Hepatocyte (in vitro differentiated cells): ENCODE measurements around the gene DNAH3. TPM values are rescaled to one million over a fixed set of nuclear protein-coding genes. Genes with fewer than 3 reads are reported as not detected.

Experiments
- DNase-seq: peaks from one replicate; pipeline ENCODE4 v3.0.0-alpha.2; 2016; ENCODE audit warnings: low spot score
- H2AFZ ChIP-seq: fragments of 200-600 bp; sonication (generic); 2 replicates; pipeline ENCODE4 v1.6.0; 2016; ENCODE audit warnings: antibody characterized with exemption, mild to moderate bottlenecking
- H3K27ac ChIP-seq: fragments of 200-600 bp; sonication (generic); 2 replicates; pipeline ENCODE4 v1.5.1; 2016; ENCODE audit warnings: mild to moderate bottlenecking
- H3K27me3 ChIP-seq: fragments of 200-600 bp; sonication (generic); 2 replicates; pipeline ENCODE4 v1.6.1; 2016
- H3K36me3 ChIP-seq: fragments of 200-600 bp; sonication (generic); replicated peaks from 2 replicates; pipeline ENCODE4 v1.5.1; 2016; ENCODE audit warnings: low read depth; ENCODE audit not compliant: insufficient read depth
- H3K4me1 ChIP-seq: fragments of 200-600 bp; sonication (generic); 2 replicates; pipeline ENCODE4 v1.5.1; 2016; ENCODE audit warnings: mild to moderate bottlenecking, moderate library complexity; ENCODE audit not compliant: insufficient read depth
- H3K4me2 ChIP-seq: fragments of 200-600 bp; sonication (generic); 2 replicates; pipeline ENCODE4 v1.6.0; 2016
- H3K4me3 ChIP-seq: fragments of 200-600 bp; sonication (generic); 2 replicates; pipeline ENCODE4 v1.5.1; 2016; ENCODE audit warnings: mild to moderate bottlenecking
- H3K79me2 ChIP-seq: fragments of 200-600 bp; sonication (generic); 2 replicates; pipeline ENCODE4 v1.6.0; 2017; ENCODE audit warnings: mild to moderate bottlenecking
- H3K9me2 ChIP-seq: fragments of 200-600 bp; sonication (generic); replicated peaks from 2 replicates; pipeline ENCODE4 v1.6.0; 2017; ENCODE audit warnings: mild to moderate bottlenecking; ENCODE audit not compliant: insufficient read depth
- H3K9me3 ChIP-seq: fragments of 200-600 bp; sonication (generic); 2 replicates; pipeline ENCODE4 v1.5.1; 2016; ENCODE audit warnings: low read depth, mild to moderate bottlenecking
- H4K20me1 ChIP-seq: fragments of 200-600 bp; sonication (generic); 2 replicates; pipeline ENCODE4 v1.6.0; 2016; ENCODE audit warnings: mild to moderate bottlenecking; ENCODE audit not compliant: insufficient read depth, poor library complexity, severe bottlenecking
- EZH2 ChIP-seq: fragments of 200-600 bp; sonication (generic); IDR thresholded peaks from 2 replicates; pipeline ENCODE4 v1.6.1; 2016; ENCODE audit warnings: antibody characterized with exemption, mild to moderate bottlenecking, borderline replicate concordance
- EZH2phosphoT487 ChIP-seq: fragments of 200-600 bp; sonication (generic); IDR thresholded peaks from one replicate; pipeline ENCODE4 v1.6.1; 2018; ENCODE audit warnings: antibody characterized with exemption, mild to moderate bottlenecking, low read depth, moderate library complexity; ENCODE audit not compliant: unreplicated experiment, severe bottlenecking
- WGBS: methylation state at CpG from one replicate; pipeline ENCODE4 v1.1.6; 2016; ENCODE audit warnings: low lambda C conversion rate; ENCODE audit errors: missing lambda C conversion rate; 5-methylcytosine and 5-hydroxymethylcytosine counted together
- polyA plus RNA-seq: library from polyadenylated mRNA; unstranded; fragments of >200 nt; fragmentation: Nextera tagmentation; extraction: Ambion mirVana; gene quantifications from 2 replicates; pipeline ENCODE4 v1.2.1, GENCODE V29; 2016
- total RNA-seq: library from RNA; depleted of rRNA; stranded (reverse); fragments of >200 nt; gene quantifications from 2 replicates; pipeline ENCODE4 v1.2.3, GENCODE V29; 2014
- TF ChIP-seq, protein P1 (sequence below): fragments of 200-600 bp; sonication (generic); IDR thresholded peaks from 2 replicates; pipeline ENCODE4 v1.5.1; 2016; ENCODE audit warnings: antibody characterized with exemption, mild to moderate bottlenecking; ENCODE audit not compliant: poor library complexity

Gene DNAH3
- total and polyA plus RNA-seq, 2 experiments from 2014 or later = 0.33 to 0.37 TPM

DNA sequence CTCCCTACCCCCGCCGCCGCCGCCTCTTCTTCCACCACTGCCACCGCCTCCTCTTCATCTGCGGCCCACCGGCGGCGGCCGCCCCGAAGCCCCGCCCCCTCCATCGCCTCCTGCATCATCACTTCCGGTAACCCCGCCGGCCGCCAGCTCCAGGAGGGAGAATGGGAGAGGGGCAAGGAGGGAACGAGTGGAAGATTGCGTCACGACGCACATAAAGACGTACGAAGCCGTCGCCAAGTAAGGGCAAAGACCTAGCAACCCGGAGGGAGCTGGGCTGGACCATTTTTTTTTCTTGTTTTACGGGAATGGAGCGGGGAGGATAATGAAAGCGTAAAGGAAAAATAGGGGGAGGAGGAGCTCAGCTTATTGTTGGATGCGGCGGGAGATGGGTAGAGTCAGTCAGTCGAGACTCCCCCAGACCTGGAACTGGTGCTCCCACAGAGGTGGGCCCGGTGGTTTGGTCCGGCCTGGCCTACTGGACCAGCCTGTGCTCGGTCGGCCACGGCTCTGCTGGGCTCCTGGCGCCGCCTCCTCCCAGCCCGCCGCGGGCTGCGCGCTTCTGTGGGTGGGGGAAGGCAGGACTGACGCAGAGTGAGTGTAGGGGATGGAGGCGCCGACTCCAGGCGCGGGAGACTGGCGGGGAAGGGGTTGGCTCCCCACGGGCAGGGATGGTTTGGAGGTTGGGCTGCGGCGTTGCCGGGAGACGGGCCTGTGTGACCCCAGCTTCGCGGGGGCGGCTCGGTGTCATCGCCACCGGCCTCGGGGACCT, 250.2 kb downstream of the DNAH3 start, which contains the start of the genes DCUN1D3 and LYRM1:
Gene DCUN1D3 (minus strand): TSS at position 60 of the 769 bp plus-strand sequence. CDS start 37,820 bp downstream, outside the sequence.
Gene LYRM1 (plus strand): TSS at position 473 of the 769 bp plus-strand sequence. CDS start 14,785 bp downstream, outside the sequence.
- Histone ChIP-seq H3K4me3 (peak within 1 kb of the TSS; percentile 81), H3K36me3 (no peaks in the 10 kb centered on the region), H3K9me2 (no peaks in the 10 kb centered on the region), H3K27me3 (no peaks in the 10 kb centered on the region), H3K4me2 (peak within 1 kb of the TSS; percentile 92), H3K9me3 (no peaks in the 10 kb centered on the region), H3K4me1 (peaks cover 53% of the 10 kb centered on the region), H3K79me2 (peaks cover 80% of the 10 kb centered on the region), H3K27ac (peak within 1 kb of the TSS; percentile 99), H4K20me1 (peaks cover 20% of the 10 kb centered on the region), H2AFZ (peak within 1 kb of the TSS; percentile 18)
- DNase-seq = peak; percentile 99
- no peak for TF ChIP-seq EZH2phosphoT487
- TF ChIP-seq, protein P1, sequence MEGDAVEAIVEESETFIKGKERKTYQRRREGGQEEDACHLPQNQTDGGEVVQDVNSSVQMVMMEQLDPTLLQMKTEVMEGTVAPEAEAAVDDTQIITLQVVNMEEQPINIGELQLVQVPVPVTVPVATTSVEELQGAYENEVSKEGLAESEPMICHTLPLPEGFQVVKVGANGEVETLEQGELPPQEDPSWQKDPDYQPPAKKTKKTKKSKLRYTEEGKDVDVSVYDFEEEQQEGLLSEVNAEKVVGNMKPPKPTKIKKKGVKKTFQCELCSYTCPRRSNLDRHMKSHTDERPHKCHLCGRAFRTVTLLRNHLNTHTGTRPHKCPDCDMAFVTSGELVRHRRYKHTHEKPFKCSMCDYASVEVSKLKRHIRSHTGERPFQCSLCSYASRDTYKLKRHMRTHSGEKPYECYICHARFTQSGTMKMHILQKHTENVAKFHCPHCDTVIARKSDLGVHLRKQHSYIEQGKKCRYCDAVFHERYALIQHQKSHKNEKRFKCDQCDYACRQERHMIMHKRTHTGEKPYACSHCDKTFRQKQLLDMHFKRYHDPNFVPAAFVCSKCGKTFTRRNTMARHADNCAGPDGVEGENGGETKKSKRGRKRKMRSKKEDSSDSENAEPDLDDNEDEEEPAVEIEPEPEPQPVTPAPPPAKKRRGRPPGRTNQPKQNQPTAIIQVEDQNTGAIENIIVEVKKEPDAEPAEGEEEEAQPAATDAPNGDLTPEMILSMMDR = no peak
- no peak for TF ChIP-seq EZH2
- under 1% methylated on average over 49 of the region's 62 CpGs for WGBS

DNA sequence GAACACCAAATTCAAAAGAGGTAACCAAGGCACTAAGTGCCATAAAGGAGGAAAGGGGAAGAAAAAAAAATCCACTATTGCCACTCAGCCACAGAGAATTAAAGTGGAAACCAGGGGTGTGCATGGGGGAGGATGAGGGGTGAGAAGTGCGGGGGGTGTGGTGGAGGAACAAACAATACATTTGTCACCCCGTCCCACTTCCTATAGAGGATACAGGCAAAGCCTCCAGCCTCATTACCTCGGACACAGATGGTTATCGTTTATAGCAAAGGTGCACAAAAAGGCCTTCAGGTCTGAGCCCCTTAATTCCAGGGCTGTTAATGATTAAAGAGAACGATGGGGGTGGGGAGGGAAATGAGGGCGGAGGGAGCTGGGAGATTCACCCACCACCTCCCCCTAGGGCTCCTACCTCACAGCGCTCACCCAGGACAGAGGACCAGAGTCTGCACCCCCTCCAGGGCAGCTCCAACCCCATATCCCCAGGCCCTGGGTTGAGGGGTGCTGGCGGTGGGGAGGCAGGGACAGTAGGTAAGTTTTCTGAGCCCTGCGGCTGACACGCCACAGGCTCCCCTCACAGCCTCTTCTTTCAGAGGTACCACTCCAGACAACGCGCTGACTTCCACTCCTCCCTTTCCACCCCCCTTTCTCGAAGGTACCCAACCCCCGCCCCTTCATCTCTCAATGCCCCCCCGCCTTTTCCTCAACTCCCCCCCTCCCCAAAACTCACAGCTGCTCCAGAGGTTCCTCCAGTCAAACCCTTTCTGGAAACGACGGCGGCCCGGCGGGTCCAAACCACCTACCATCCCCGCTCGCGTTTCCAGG, 251.0 kb downstream of the DNAH3 start:
- Histone ChIP-seq H3K4me2 (peak overlapping the region; percentile 83), H3K27ac (peak overlapping the region; percentile 99), H3K9me3 (no peaks in the 10 kb centered on the region), H3K4me3 (peak overlapping the region; percentile 78), H3K79me2 (peaks cover 80% of the 10 kb centered on the region), H3K4me1 (peaks cover 45% of the 10 kb centered on the region), H3K27me3 (no peaks in the 10 kb centered on the region), H4K20me1 (peaks cover 18% of the 10 kb centered on the region), H3K36me3 (no peaks in the 10 kb centered on the region), H2AFZ (no peak overlapping the region), H3K9me2 (no peaks in the 10 kb centered on the region)
- peak; percentile 80 for DNase-seq
- no peak for TF ChIP-seq EZH2
- TF ChIP-seq, protein P1 = no peak
- TF ChIP-seq EZH2phosphoT487 = no peak
- 0% methylated on average over 4 of the region's 23 CpGs for WGBS

DNA sequence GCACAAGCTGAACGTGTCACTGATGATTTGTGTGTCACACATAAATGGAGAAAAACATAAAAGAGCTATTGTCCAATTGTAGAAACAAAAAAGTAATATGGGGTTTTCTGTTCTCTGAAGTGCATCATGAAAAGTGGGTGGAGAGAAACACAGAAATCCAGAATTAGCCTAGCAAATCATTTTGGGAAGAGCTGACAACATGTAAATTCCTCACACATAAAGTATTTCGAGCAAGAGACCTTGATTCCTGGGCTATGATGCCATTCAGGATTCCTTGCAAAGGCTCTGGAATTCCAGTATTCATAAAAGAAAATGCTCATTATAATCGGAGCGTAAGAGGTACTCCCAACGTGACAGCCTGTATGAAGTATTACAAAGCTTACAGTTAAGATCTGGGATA, 251.6 kb downstream of the DNAH3 start:
- H3K79me2 ChIP-seq = peaks cover 85% of the 10 kb centered on the region
- TF ChIP-seq, protein P1 = no peak
- TF ChIP-seq EZH2 = no peak
- TF ChIP-seq EZH2phosphoT487 = no peak
- 14% methylated on average over 5 of the region's 5 CpGs for WGBS

More for the DNA sequence above, 251.6 kb downstream of the DNAH3 start:
- Histone ChIP-seq H3K27me3 (no peaks in the 10 kb centered on the region), H4K20me1 (peaks cover 24% of the 10 kb centered on the region), H3K4me1 (peaks cover 39% of the 10 kb centered on the region), H3K27ac (peak overlapping the region; percentile 99), H3K36me3 (no peaks in the 10 kb centered on the region), H3K9me3 (no peaks in the 10 kb centered on the region), H2AFZ (no peak overlapping the region), H3K4me2 (peak overlapping the region; percentile 83), H3K4me3 (peak overlapping the region; percentile 78), H3K9me2 (no peaks in the 10 kb centered on the region)
- DNase-seq = peak; percentile 31
